A673 (cell line): Measurements from ENCODE around the gene HVCN1.

Experiments used
- CTCF ChIP-seq: fragments of 300-800, 200-600 bp; sonication (generic); conservative IDR thresholded peaks from 2 replicates; pipeline ENCODE4 v1.5.1; 2017; ENCODE audit warnings: low read depth, mild to moderate bottlenecking, antibody characterized with exemption, low read length, moderate library complexity, mixed read lengths
- EZH2 ChIP-seq: fragments of 200-600 bp; sonication (generic); IDR thresholded peaks from 2 replicates; pipeline ENCODE4 v1.6.1; 2017; ENCODE audit warnings: borderline replicate concordance, low read depth, mild to moderate bottlenecking, mixed read lengths, antibody characterized with exemption, low read length; ENCODE audit not compliant: poor library complexity, severe bottlenecking

GRCh38 chr12:110697236-110697635 lies 8.3 kb upstream of the HVCN1 start:
- no peak for TF ChIP-seq CTCF
- no peak for TF ChIP-seq EZH2
